IMR-90 (cell line): ENCODE data around the gene PTPN3. TPM values are rescaled to one million over a fixed set of nuclear protein-coding genes. Genes with fewer than 3 reads are reported as not detected.

ENCODE experiments used
- ATAC-seq: fragments of 200-7000 bp; cut with Tn5 transposase; 2 replicates; pipeline ENCODE4 v1.9.1; 2020; ENCODE audit warnings: low read depth, mild to moderate bottlenecking, moderate library complexity
- BruUV-seq: library from RNA; stranded (reverse); fragments of 400-500 nt; replicated peaks from 2 replicates; lab custom pipeline; 2021; lab: Mats Ljungman, UMichigan
- CTCF ChIA-PET: fragments of 300-600 bp; formaldehyde crosslinking; extraction: SDS; loops from one replicate; lab custom pipeline; 2021; ENCODE audit warnings: antibody characterized with exemption; lab: Yijun Ruan, JAX
- POLR2A ChIA-PET: fragments of 300-600 bp; sonication (Branson Sonifier 250); formaldehyde crosslinking; loops from one replicate; lab custom pipeline; 2022; ENCODE audit warnings: antibody characterized with exemption; ENCODE audit not compliant: unreplicated experiment; lab: Charles Lee
- DNase-seq: peaks from one replicate; pipeline ENCODE4 v3.0.0; 2013
- H2AFZ ChIP-seq: replicated peaks from 2 replicates; pipeline ENCODE3; 2013; ENCODE audit warnings: low read length, mild to moderate bottlenecking; ENCODE audit not compliant: poor library complexity
- H2AK5ac ChIP-seq: 2 replicates; pipeline ENCODE4 v1.6.1; 2013; ENCODE audit warnings: low read depth, low read length, inconsistent platforms
- H2AK9ac ChIP-seq: replicated peaks from 2 replicates; pipeline ENCODE3; 2013; ENCODE audit warnings: mild to moderate bottlenecking, low read depth, low read length, moderate library complexity; ENCODE audit not compliant: poor library complexity
- H2BK120ac ChIP-seq: 2 replicates; pipeline ENCODE4 v1.6.1; 2013; ENCODE audit warnings: low read depth, low read length, inconsistent platforms
- H2BK15ac ChIP-seq: 3 replicates; pipeline ENCODE4 v1.6.1; 2013; ENCODE audit warnings: low read depth, low read length, inconsistent platforms
- H2BK20ac ChIP-seq: 2 replicates; pipeline ENCODE4 v1.6.1; 2013; ENCODE audit warnings: low read depth, mild to moderate bottlenecking, inconsistent platforms, low read length, moderate library complexity
- H2BK5ac ChIP-seq: 2 replicates; pipeline ENCODE4 v1.6.1; 2013; ENCODE audit warnings: mild to moderate bottlenecking, low read depth, low read length, inconsistent platforms; ENCODE audit not compliant: poor library complexity, severe bottlenecking
- H3K14ac ChIP-seq: replicated peaks from 2 replicates; pipeline ENCODE4 v1.6.1; 2013; ENCODE audit warnings: low read depth, low read length, inconsistent platforms
- H3K18ac ChIP-seq: 2 replicates; pipeline ENCODE4 v1.6.1; 2013; ENCODE audit warnings: low read depth, low read length, control low read depth
- H3K23ac ChIP-seq: 2 replicates; pipeline ENCODE4 v1.6.1; 2013; ENCODE audit warnings: low read depth, low read length, inconsistent platforms
- H3K27ac ChIP-seq: 2 replicates; pipeline ENCODE4 v1.5.1; 2013; ENCODE audit warnings: mild to moderate bottlenecking, control low read depth, low read length; ENCODE audit not compliant: insufficient read depth
- H3K27me3 ChIP-seq: 2 replicates; pipeline ENCODE4 v1.6.1; 2013; ENCODE audit warnings: low read length; ENCODE audit not compliant: control insufficient read depth, insufficient read depth
- H3K36me3 ChIP-seq: 2 replicates; pipeline ENCODE4 v1.6.1; 2013; ENCODE audit warnings: low read length, mixed read lengths; ENCODE audit not compliant: control insufficient read depth, insufficient read depth
- H3K4ac ChIP-seq: 2 replicates; pipeline ENCODE4 v1.6.1; 2013; ENCODE audit warnings: low read depth, low read length, inconsistent platforms
- H3K4me1 ChIP-seq: 2 replicates; pipeline ENCODE4 v1.6.1; 2013; ENCODE audit warnings: low read length, mixed read lengths; ENCODE audit not compliant: control insufficient read depth, insufficient read depth
- H3K4me2 ChIP-seq: 2 replicates; pipeline ENCODE4 v1.6.1; 2013; ENCODE audit warnings: low read depth, mild to moderate bottlenecking, control low read depth, low read length, moderate library complexity
- H3K4me3 ChIP-seq: 2 replicates; pipeline ENCODE4 v1.5.1; 2013; ENCODE audit warnings: low read depth, mild to moderate bottlenecking, control low read depth, low read length, moderate library complexity; ENCODE audit not compliant: insufficient read depth
- H3K56ac ChIP-seq: 2 replicates; pipeline ENCODE4 v1.6.1; 2013; ENCODE audit warnings: low read length, inconsistent platforms; ENCODE audit not compliant: insufficient read depth; ENCODE audit errors: extremely low read depth
- H3K79me1 ChIP-seq, 2 experiments: 2 replicates each; pipeline ENCODE4 v1.6.1; 2013; ENCODE audit warnings: low read length in 2 of 2, inconsistent platforms in 1 of 2, low read depth in 1 of 2
- H3K9ac ChIP-seq: 2 replicates; pipeline ENCODE4 v1.6.1; 2013; ENCODE audit warnings: low read depth, low read length, control low read depth
- H3K9me1 ChIP-seq: 2 replicates; pipeline ENCODE4 v1.6.1; 2013; ENCODE audit warnings: low read length, inconsistent platforms; ENCODE audit not compliant: insufficient read depth
- H3K9me3 ChIP-seq: 2 replicates; pipeline ENCODE4 v1.6.1; 2013; ENCODE audit warnings: low read length; ENCODE audit not compliant: control insufficient read depth, insufficient read depth
- H4K20me1 ChIP-seq: 2 replicates; pipeline ENCODE4 v1.6.1; 2013; ENCODE audit warnings: low read length, inconsistent platforms; ENCODE audit not compliant: insufficient read depth
- H4K5ac ChIP-seq: 2 replicates; pipeline ENCODE4 v1.6.1; 2013; ENCODE audit warnings: mild to moderate bottlenecking, low read depth, low read length, control low read depth
- H4K8ac ChIP-seq, 2 experiments: 2 replicates each; pipeline ENCODE4 v1.6.1; 2013; ENCODE audit warnings: low read depth in 2 of 2, low read length in 2 of 2, control low read depth in 1 of 2, inconsistent platforms in 1 of 2
- H4K91ac ChIP-seq: 2 replicates; pipeline ENCODE4 v1.6.1; 2013; ENCODE audit warnings: low read depth, low read length, inconsistent platforms; ENCODE audit not compliant: insufficient read depth
- BHLHE40 ChIP-seq: fragments of 150-350 bp; IDR thresholded peaks from 2 replicates; pipeline ENCODE4 v1.6.1; 2016; ENCODE audit warnings: mild to moderate bottlenecking, low read depth, low read length
- CEBPB ChIP-seq: IDR thresholded peaks from 2 replicates; pipeline ENCODE4 v1.6.1; 2012; ENCODE audit warnings: low read depth, low read length, improper control_type of control experiment
- CHD1 ChIP-seq: IDR thresholded peaks from 2 replicates; pipeline ENCODE4 v1.6.1; 2012; ENCODE audit warnings: low read depth, low read length, improper control_type of control experiment
- CTCF ChIP-seq: conservative IDR thresholded peaks from 2 replicates; pipeline ENCODE4 v1.5.1; 2012; ENCODE audit warnings: mild to moderate bottlenecking, low read depth, low read length, improper control_type of control experiment
- ELK1 ChIP-seq: fragments of 150-350 bp; IDR thresholded peaks from 2 replicates; pipeline ENCODE4 v1.6.1; 2016; ENCODE audit warnings: low read depth, mild to moderate bottlenecking, low read length, moderate library complexity, borderline replicate concordance
- FOS ChIP-seq: fragments of 150-350 bp; IDR thresholded peaks from 2 replicates; pipeline ENCODE4 v1.6.1; 2016; ENCODE audit warnings: low read depth, low read length
- MAFK ChIP-seq: IDR thresholded peaks from 2 replicates; pipeline ENCODE4 v1.6.1; 2012; ENCODE audit warnings: low read depth, low read length, improper control_type of control experiment
- MAZ ChIP-seq: IDR thresholded peaks from 2 replicates; pipeline ENCODE4 v1.6.1; 2012; ENCODE audit warnings: low read depth, mild to moderate bottlenecking, low read length, improper control_type of control experiment, moderate library complexity, borderline replicate concordance
- MXI1 ChIP-seq: IDR thresholded peaks from 2 replicates; pipeline ENCODE4 v1.6.1; 2012; ENCODE audit warnings: low read depth, mild to moderate bottlenecking, low read length, moderate library complexity, borderline replicate concordance
- NFE2L2 ChIP-seq: fragments of 150-350 bp; IDR thresholded peaks from 2 replicates; pipeline ENCODE4 v1.6.1; 2016; ENCODE audit warnings: low read depth, mild to moderate bottlenecking, low read length
- POLR2A ChIP-seq: IDR thresholded peaks from 2 replicates; pipeline ENCODE4 v1.6.1; 2012; ENCODE audit warnings: mild to moderate bottlenecking, low read depth, low read length
- RAD21 ChIP-seq: IDR thresholded peaks from 2 replicates; pipeline ENCODE4 v1.6.1; 2012; ENCODE audit warnings: low read length, improper control_type of control experiment
- RCOR1 ChIP-seq: IDR thresholded peaks from 2 replicates; pipeline ENCODE4 v1.6.1; 2012; ENCODE audit warnings: mild to moderate bottlenecking, low read length, improper control_type of control experiment; ENCODE audit not compliant: insufficient replicate concordance
- RFX5 ChIP-seq: IDR thresholded peaks from 2 replicates; pipeline ENCODE4 v1.8.0; 2012; ENCODE audit warnings: low read depth, mild to moderate bottlenecking, low read length, moderate library complexity
- SMC3 ChIP-seq: fragments of 150-350 bp; IDR thresholded peaks from 2 replicates; pipeline ENCODE4 v1.6.1; 2016; ENCODE audit warnings: low read depth, mild to moderate bottlenecking, antibody characterized with exemption, low read length, moderate library complexity
- USF2 ChIP-seq: fragments of 150-350 bp; IDR thresholded peaks from 2 replicates; pipeline ENCODE4 v1.6.1; 2017; ENCODE audit warnings: mild to moderate bottlenecking, antibody characterized with exemption, low read length, low read depth
- WGBS, 2 experiments: methylation state at CpG; one replicate each; pipeline versions ENCODE4 v1.1.5 to v1.1.7; 2013; ENCODE audit warnings: missing lambda C conversion rate in 2 of 2; ENCODE audit not compliant: insufficient read length in 1 of 2; ENCODE audit errors: extremely low coverage in 2 of 2; 5-methylcytosine and 5-hydroxymethylcytosine counted together
- dilution Hi-C: fragments of 300-500 bp; cut with HindIII; formaldehyde crosslinking; loops from one replicate; pipeline ENCODE4 v1.14.3; 2018; ENCODE audit warnings: low sequenced_read_pairs; ENCODE audit not compliant: unreplicated experiment
- in situ Hi-C: fragments of 300-500 bp; cut with MboI; formaldehyde crosslinking; loops from 3 replicates; pipeline ENCODE4 v1.14.3; 2019; ENCODE audit warnings: low sequenced_read_pairs, inconsistent platforms, mixed read lengths
- intact Hi-C: fragments of 100-400 bp; cut with micrococcal nuclease; formaldehyde crosslinking; loops from 2 replicates; pipeline ENCODE4 v1.10.0; 2022
- polyA plus RNA-seq, 3 experiments: library from polyadenylated mRNA; depleted of rRNA; stranded (reverse); fragments of >200 nt; gene quantifications; 2 replicates each; pipeline ENCODE4 v1.2.3, GENCODE V29; 2012; ENCODE audit warnings: low replicate concordance in 1 of 3
- total RNA-seq: library from RNA; depleted of rRNA; stranded (reverse); fragments of >200 nt; gene quantifications from 2 replicates; pipeline ENCODE4 v1.2.3, GENCODE V29; 2012

Gene PTPN3
- total and polyA plus RNA-seq, 2 of the 4 experiments (the other 2 are of a cell fraction): 0.72 to 0.89 TPM

GRCh38 chr9:109379513-109379912 lies 118.6 kb downstream of the PTPN3 start:
- TF ChIP-seq POLR2A (no peak), SMC3 (no peak), MAZ (no peak), ELK1 (no peak), NFE2L2 (no peak), RCOR1 (no peak), CHD1 (no peak), USF2 (no peak), RFX5 (no peak), RAD21 (no peak), CTCF (no peak), MAFK (no peak), BHLHE40 (no peak), CEBPB (no peak), FOS (no peak), MXI1 (no peak)
- no peak overlapping the region for H2AK9ac ChIP-seq
- no peak overlapping the region for H3K18ac ChIP-seq
- BruUV-seq: no TSS peak
- H3K4me1 ChIP-seq: no peaks in the 10 kb centered on the region
- DNase-seq (no peak), ATAC-seq (no peak)
- no peak overlapping the region for H3K4ac ChIP-seq
- H4K8ac ChIP-seq: no peak overlapping the region
- no peaks in the 10 kb centered on the region; the same call in none of the 2 replicates for H3K27me3 ChIP-seq
- ChIA-PET CTCF (no interaction called here), POLR2A (no interaction called here)
- no peak overlapping the region for H3K14ac ChIP-seq
- no peaks in the 10 kb centered on the region for H4K20me1 ChIP-seq
- H3K23ac ChIP-seq: no peak overlapping the region
- no peak overlapping the region for H2BK5ac ChIP-seq
- H3K4me3 ChIP-seq: no peak overlapping the region
- H2AFZ ChIP-seq: no peak overlapping the region
- dilution Hi-C loops: no loop called here
- no peaks in the 10 kb centered on the region for H3K79me1 ChIP-seq
- no peak overlapping the region for H4K91ac ChIP-seq
- no peaks in the 10 kb centered on the region for H3K9me3 ChIP-seq
- no peaks in the 10 kb centered on the region; the same call in none of the 2 replicates for H3K36me3 ChIP-seq
- no peak overlapping the region for H3K56ac ChIP-seq
- H3K4me2 ChIP-seq: no peak overlapping the region
- no peak overlapping the region for H3K27ac ChIP-seq
- 88% methylated on average over 3 of the region's 7 CpGs; no CpG with 5 or more reads in 1 of the 2 experiments for WGBS, 2 experiments
- H2BK15ac ChIP-seq: no peak overlapping the region
- H2BK20ac ChIP-seq: no peak overlapping the region
- no peaks in the 10 kb centered on the region for H3K9me1 ChIP-seq
- H2AK5ac ChIP-seq: no peak overlapping the region
- in situ Hi-C loops: no loop called here
- H4K5ac ChIP-seq: no peak overlapping the region
- no peak overlapping the region for H2BK120ac ChIP-seq
- intact Hi-C loops: no loop called here
- no peak overlapping the region for H3K9ac ChIP-seq
